Hepatocyte (in vitro differentiated cells): ENCODE results near the gene STK24. TPM values are rescaled to one million over a fixed set of nuclear protein-coding genes. Genes with fewer than 3 reads are reported as not detected.

Experiments
- DNase-seq: peaks from one replicate; pipeline ENCODE4 v3.0.0-alpha.2; 2016; ENCODE audit warnings: low spot score
- H2AFZ ChIP-seq: fragments of 200-600 bp; sonication (generic); 2 replicates; pipeline ENCODE4 v1.6.0; 2016; ENCODE audit warnings: antibody characterized with exemption, mild to moderate bottlenecking
- H3K27ac ChIP-seq: fragments of 200-600 bp; sonication (generic); 2 replicates; pipeline ENCODE4 v1.5.1; 2016; ENCODE audit warnings: mild to moderate bottlenecking
- H3K27me3 ChIP-seq: fragments of 200-600 bp; sonication (generic); 2 replicates; pipeline ENCODE4 v1.6.1; 2016
- H3K36me3 ChIP-seq: fragments of 200-600 bp; sonication (generic); replicated peaks from 2 replicates; pipeline ENCODE4 v1.5.1; 2016; ENCODE audit warnings: low read depth; ENCODE audit not compliant: insufficient read depth
- H3K4me1 ChIP-seq: fragments of 200-600 bp; sonication (generic); 2 replicates; pipeline ENCODE4 v1.5.1; 2016; ENCODE audit warnings: mild to moderate bottlenecking, moderate library complexity; ENCODE audit not compliant: insufficient read depth
- H3K4me2 ChIP-seq: fragments of 200-600 bp; sonication (generic); 2 replicates; pipeline ENCODE4 v1.6.0; 2016
- H3K4me3 ChIP-seq: fragments of 200-600 bp; sonication (generic); 2 replicates; pipeline ENCODE4 v1.5.1; 2016; ENCODE audit warnings: mild to moderate bottlenecking
- H3K79me2 ChIP-seq: fragments of 200-600 bp; sonication (generic); 2 replicates; pipeline ENCODE4 v1.6.0; 2017; ENCODE audit warnings: mild to moderate bottlenecking
- H3K9me2 ChIP-seq: fragments of 200-600 bp; sonication (generic); replicated peaks from 2 replicates; pipeline ENCODE4 v1.6.0; 2017; ENCODE audit warnings: mild to moderate bottlenecking; ENCODE audit not compliant: insufficient read depth
- H3K9me3 ChIP-seq: fragments of 200-600 bp; sonication (generic); 2 replicates; pipeline ENCODE4 v1.5.1; 2016; ENCODE audit warnings: low read depth, mild to moderate bottlenecking
- H4K20me1 ChIP-seq: fragments of 200-600 bp; sonication (generic); 2 replicates; pipeline ENCODE4 v1.6.0; 2016; ENCODE audit warnings: mild to moderate bottlenecking; ENCODE audit not compliant: insufficient read depth, poor library complexity, severe bottlenecking
- EZH2 ChIP-seq: fragments of 200-600 bp; sonication (generic); IDR thresholded peaks from 2 replicates; pipeline ENCODE4 v1.6.1; 2016; ENCODE audit warnings: antibody characterized with exemption, mild to moderate bottlenecking, borderline replicate concordance
- EZH2phosphoT487 ChIP-seq: fragments of 200-600 bp; sonication (generic); IDR thresholded peaks from one replicate; pipeline ENCODE4 v1.6.1; 2018; ENCODE audit warnings: antibody characterized with exemption, mild to moderate bottlenecking, low read depth, moderate library complexity; ENCODE audit not compliant: unreplicated experiment, severe bottlenecking
- WGBS: methylation state at CpG from one replicate; pipeline ENCODE4 v1.1.6; 2016; ENCODE audit warnings: low lambda C conversion rate; ENCODE audit errors: missing lambda C conversion rate; 5-methylcytosine and 5-hydroxymethylcytosine counted together
- polyA plus RNA-seq: library from polyadenylated mRNA; unstranded; fragments of >200 nt; fragmentation: Nextera tagmentation; extraction: Ambion mirVana; gene quantifications from 2 replicates; pipeline ENCODE4 v1.2.1, GENCODE V29; 2016
- total RNA-seq: library from RNA; depleted of rRNA; stranded (reverse); fragments of >200 nt; gene quantifications from 2 replicates; pipeline ENCODE4 v1.2.3, GENCODE V29; 2014
- TF ChIP-seq, protein P1 (sequence below): fragments of 200-600 bp; sonication (generic); IDR thresholded peaks from 2 replicates; pipeline ENCODE4 v1.5.1; 2016; ENCODE audit warnings: antibody characterized with exemption, mild to moderate bottlenecking; ENCODE audit not compliant: poor library complexity

The STK24 gene
- total and polyA plus RNA-seq, 2 experiments from 2014 or later, result 71.2 to 74.4 TPM

DNA sequence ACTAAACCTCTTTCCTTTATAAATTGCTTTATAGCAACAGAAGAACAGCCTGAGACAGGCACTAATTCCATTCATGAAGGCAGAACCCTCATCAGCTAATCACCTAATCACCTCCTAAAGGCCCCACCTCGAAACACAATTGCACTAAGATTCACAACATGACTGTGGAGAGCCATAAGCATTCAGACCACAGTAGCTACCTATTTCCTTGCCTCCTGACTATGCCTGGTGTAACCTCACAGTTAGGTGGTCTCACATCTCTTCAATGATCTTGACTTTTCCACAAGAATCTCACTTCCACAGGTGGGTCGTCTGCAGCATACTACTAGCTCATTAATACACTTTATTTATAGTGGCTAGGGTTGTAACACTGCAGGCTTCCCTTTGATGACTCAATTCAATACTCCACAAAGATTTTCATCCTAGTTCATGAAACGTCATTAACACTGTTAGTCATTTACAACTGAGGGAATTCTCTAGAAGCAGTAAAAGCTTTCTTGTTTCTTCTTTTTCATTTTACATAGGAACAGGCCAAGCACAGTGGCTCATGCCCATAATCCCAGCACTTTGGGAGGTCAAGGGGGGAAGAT lies 27.1 kb downstream of the STK24 start:
- Histone ChIP-seq H3K27me3 (no peaks in the 10 kb centered on the region), H3K36me3 (no peaks in the 10 kb centered on the region), H4K20me1 (peaks cover 63% of the 10 kb centered on the region), H3K9me2 (no peaks in the 10 kb centered on the region), H3K4me3 (no peak overlapping the region), H3K79me2 (peaks cover 98% of the 10 kb centered on the region), H3K9me3 (no peaks in the 10 kb centered on the region), H3K4me2 (no peak overlapping the region), H3K27ac (peak overlapping the region; percentile 35), H3K4me1 (no peaks in the 10 kb centered on the region), H2AFZ (no peak overlapping the region)
- DNase-seq, result no peak
- TF ChIP-seq EZH2phosphoT487 (no peak), EZH2 (no peak)
- TF ChIP-seq, protein P1, sequence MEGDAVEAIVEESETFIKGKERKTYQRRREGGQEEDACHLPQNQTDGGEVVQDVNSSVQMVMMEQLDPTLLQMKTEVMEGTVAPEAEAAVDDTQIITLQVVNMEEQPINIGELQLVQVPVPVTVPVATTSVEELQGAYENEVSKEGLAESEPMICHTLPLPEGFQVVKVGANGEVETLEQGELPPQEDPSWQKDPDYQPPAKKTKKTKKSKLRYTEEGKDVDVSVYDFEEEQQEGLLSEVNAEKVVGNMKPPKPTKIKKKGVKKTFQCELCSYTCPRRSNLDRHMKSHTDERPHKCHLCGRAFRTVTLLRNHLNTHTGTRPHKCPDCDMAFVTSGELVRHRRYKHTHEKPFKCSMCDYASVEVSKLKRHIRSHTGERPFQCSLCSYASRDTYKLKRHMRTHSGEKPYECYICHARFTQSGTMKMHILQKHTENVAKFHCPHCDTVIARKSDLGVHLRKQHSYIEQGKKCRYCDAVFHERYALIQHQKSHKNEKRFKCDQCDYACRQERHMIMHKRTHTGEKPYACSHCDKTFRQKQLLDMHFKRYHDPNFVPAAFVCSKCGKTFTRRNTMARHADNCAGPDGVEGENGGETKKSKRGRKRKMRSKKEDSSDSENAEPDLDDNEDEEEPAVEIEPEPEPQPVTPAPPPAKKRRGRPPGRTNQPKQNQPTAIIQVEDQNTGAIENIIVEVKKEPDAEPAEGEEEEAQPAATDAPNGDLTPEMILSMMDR, result no peak
- 78% methylated on average over 3 of the region's 3 CpGs for WGBS

DNA sequence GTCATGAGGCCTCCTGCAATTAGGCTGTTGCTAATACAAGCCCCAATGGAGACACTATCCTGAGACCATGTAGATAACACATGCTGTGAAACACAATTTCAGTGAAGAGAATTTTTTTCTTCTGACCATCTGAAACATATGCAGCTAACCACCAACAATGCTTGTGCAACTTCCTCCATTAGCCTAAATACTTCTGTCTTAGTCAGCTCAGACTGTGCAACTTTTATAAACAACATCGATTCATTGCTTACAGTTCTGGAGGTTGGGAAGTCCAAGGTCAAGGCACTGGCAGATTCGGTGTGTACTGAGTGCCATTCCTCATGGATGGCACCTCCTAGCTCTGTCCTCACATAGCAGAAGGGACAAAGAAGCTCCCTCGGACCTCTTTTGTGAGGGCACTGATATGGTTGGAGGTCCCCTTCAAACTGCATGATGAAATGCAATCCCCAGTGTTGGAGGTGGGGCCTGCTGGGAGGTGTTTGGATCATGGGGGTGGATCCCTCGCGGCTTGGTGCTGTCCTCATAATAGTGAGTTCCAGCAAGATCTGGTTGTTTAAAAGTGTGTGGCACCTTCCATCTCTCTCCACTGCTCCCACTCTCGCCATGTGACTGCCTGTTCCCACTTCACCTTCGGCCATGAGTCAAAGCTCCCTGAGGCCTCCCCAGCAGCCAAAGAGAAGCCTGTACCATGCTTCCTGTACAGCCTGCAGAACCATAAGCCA lies 27.7 kb downstream of the STK24 start:
- Histone ChIP-seq H2AFZ (no peak overlapping the region), H3K27ac (peak overlapping the region; percentile 45), H3K4me2 (no peak overlapping the region), H3K27me3 (no peaks in the 10 kb centered on the region), H3K4me3 (no peak overlapping the region), H3K4me1 (peaks cover 4% of the 10 kb centered on the region), H3K9me2 (no peaks in the 10 kb centered on the region), H3K9me3 (no peaks in the 10 kb centered on the region), H4K20me1 (peaks cover 63% of the 10 kb centered on the region), H3K79me2 (peaks cover 98% of the 10 kb centered on the region), H3K36me3 (no peaks in the 10 kb centered on the region)
- no peak for DNase-seq
- WGBS, result 89% methylated on average over 7 of the region's 7 CpGs
- TF ChIP-seq, protein P1, result no peak
- TF ChIP-seq EZH2phosphoT487, result no peak
- TF ChIP-seq EZH2, result no peak

DNA sequence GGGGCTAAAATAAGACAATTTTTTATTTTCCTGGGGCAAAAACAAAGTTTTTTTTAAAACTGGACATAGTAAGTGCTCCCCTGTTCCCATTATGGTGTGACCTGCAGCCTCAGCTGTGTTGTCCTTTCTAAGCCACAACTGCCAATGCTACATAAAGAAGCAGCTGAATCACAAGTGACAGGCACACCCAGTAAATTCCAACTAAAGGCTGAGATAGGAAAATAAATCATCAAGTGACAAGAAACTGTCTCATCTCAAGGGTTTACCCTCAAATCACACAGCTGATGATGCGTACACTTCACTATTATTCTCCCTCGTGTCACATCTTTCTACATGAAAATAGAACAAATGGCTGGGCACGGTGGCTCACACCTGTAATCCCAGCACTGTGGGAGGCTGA lies 28.7 kb downstream of the STK24 start:
- Histone ChIP-seq H4K20me1 (peaks cover 64% of the 10 kb centered on the region), H3K79me2 (peaks cover 98% of the 10 kb centered on the region), H3K9me3 (no peaks in the 10 kb centered on the region), H3K9me2 (no peaks in the 10 kb centered on the region), H3K36me3 (no peaks in the 10 kb centered on the region), H3K27me3 (no peaks in the 10 kb centered on the region), H2AFZ (no peak overlapping the region), H3K27ac (peak overlapping the region; percentile 45), H3K4me3 (no peak overlapping the region), H3K4me1 (peaks cover 9% of the 10 kb centered on the region), H3K4me2 (no peak overlapping the region)
- no peak for TF ChIP-seq EZH2
- TF ChIP-seq, protein P1, result no peak
- TF ChIP-seq EZH2phosphoT487, result no peak
- 82% methylated on average over 3 of the region's 3 CpGs for WGBS
- DNase-seq, result no peak
